Motor neuron (in vitro differentiated cells): Measurements from ENCODE around the gene CBLN3. TPM values are rescaled to one million over a fixed set of nuclear protein-coding genes. Genes with fewer than 3 reads are reported as not detected.

Source experiments
- ATAC-seq, 8 experiments: fragments of 200-7000 bp; cut with Tn5 transposase; replicated peaks in 6 of 8; 2 replicates each; pipeline ENCODE4 v1.8.0; 2021; ENCODE audit warnings: mild to moderate bottlenecking in 8 of 8, moderate library complexity in 8 of 8
- H3K27ac ChIP-seq, 2 donors: fragments of 250-450 bp; sonication (Bioruptor Pico); 2 replicates each; pipeline ENCODE4 v1.9.0; 2021; ENCODE audit warnings: antibody characterized with exemption in 2 of 2, mild to moderate bottlenecking in 2 of 2, moderate library complexity in 1 of 2
- H3K4me1 ChIP-seq, 2 donors: fragments of 250-450 bp; sonication (Bioruptor Pico); replicated peaks in 1 of 2; 2 replicates each; pipeline ENCODE4 v1.6.1; 2021; ENCODE audit warnings: antibody characterized with exemption in 2 of 2, mild to moderate bottlenecking in 2 of 2, moderate library complexity in 1 of 2
- H3K4me3 ChIP-seq, 5 donors: fragments of 250-450 bp; sonication (Bioruptor Pico); 2 replicates each; pipeline ENCODE4 v1.9.0; 2021; ENCODE audit warnings: antibody characterized with exemption in 5 of 5, mild to moderate bottlenecking in 5 of 5, moderate library complexity in 4 of 5
- WGBS, 10 experiments: fragments of 450-650 bp; shearing (Covaris generic); methylation state at CpG; one replicate each; pipeline ENCODE4 v1.0.0; 2022; 5-methylcytosine and 5-hydroxymethylcytosine counted together
- in situ Hi-C, 9 experiments: fragments of 400-800 bp; cut with MboI; loops; one replicate each; pipeline ENCODE4 v1.15.0; 2021; ENCODE audit warnings: low sequenced_read_pairs in 9 of 9, low pct_unique_long_range_greater_than_20kb in 2 of 9; ENCODE audit not compliant: unreplicated experiment in 9 of 9
- total RNA-seq, 8 experiments: library from RNA; unstranded; fragments of 300-600 nt; gene quantifications; 2 replicates each; pipeline versions ENCODE4 v1.2.3 to v1.2.4, GENCODE V29; 2022

The CBLN3 gene
- total RNA-seq, 8 experiments from 2014 or later: 0.16 to 7.9 (median 1.1) TPM

GRCh38 chr14:24378327-24378726, 51.1 kb downstream of the CBLN3 start:
- no peaks in the 10 kb centered on the region for H3K4me1 ChIP-seq
- in situ Hi-C loops: no loop called here
- H3K4me3 ChIP-seq: no peak overlapping the region
- ATAC-seq: no peak
- H3K27ac ChIP-seq: no peak overlapping the region
- WGBS, 10 experiments: 29 to 80% (median 80%) methylated on average over 1 of the region's 3 CpGs; no CpG with 5 or more reads in 7 of the 10 experiments

DNA sequence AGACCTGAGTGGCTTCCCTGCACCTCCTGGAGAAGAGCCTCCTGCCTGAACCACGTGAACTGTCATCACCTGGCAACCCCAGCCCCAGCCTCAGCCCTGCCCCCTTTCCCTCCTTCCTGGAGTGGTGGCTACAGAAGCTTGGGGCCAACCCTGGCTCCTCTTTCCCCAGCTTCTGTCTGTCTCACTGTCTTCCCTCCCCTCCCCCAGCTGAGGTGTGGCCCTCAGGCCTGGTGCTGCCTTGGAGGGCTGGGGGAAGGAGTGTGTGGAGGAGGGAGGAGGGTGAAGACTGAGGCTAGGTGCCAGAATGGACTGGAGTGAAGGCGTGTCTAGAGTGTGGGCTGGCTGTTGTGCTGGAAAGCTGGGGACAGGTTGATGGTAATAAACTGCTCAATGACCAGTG, 51.8 kb downstream of the CBLN3 start:
- WGBS, 10 experiments: no CpG with 5 or more reads among the region's 2 CpGs
- Histone ChIP-seq H3K4me1 (no peaks in the 10 kb centered on the region), H3K27ac (no peak overlapping the region), H3K4me3 (no peak overlapping the region)
- in situ Hi-C loops: no loop called here
- ATAC-seq: peak in 7 of 8 experiments; percentile 13 to 80 (median 42)

GRCh38 chr14:24377126-24377525, 52.3 kb downstream of the CBLN3 start:
- H3K4me3 ChIP-seq: no peak overlapping the region

More at GRCh38 chr14:24377126-24377525, 52.3 kb downstream of the CBLN3 start:
- in situ Hi-C loops: no loop called here
- peak in 2 of 8 experiments; percentile 4 for ATAC-seq
- 0 to 80% (median 40%) methylated on average over 1 of the region's 7 CpGs; no CpG with 5 or more reads in 5 of the 10 experiments for WGBS, 10 experiments
- Histone ChIP-seq H3K27ac (no peak overlapping the region), H3K4me1 (no peaks in the 10 kb centered on the region)

Other genes starting within 250 kb of the CBLN3 start
- 10 to 100 TPM; 17.4 to 90.0 (median 39.8) TPM for gene IPO4, start 240.9 kb downstream of the CBLN3 start, total RNA-seq
- gene TM9SF1, start 234.2 kb downstream of the CBLN3 start, total RNA-seq: 10 to 100 TPM; 17.6 to 53.1 (median 30.8) TPM
- gene TSSK4, start 224.0 kb downstream of the CBLN3 start, total RNA-seq: 10 to 100 TPM in 1 of 8 experiments, 1 to 10 TPM in 7; 1.8 to 10.1 (median 3.4) TPM
- 10 to 100 TPM; 48.4 to 76.0 (median 55.8) TPM for gene CHMP4A, start 216.2 kb downstream of the CBLN3 start, total RNA-seq
- gene MDP1, start 213.6 kb downstream of the CBLN3 start, total RNA-seq: 10 to 100 TPM; 12.1 to 38.8 (median 27.0) TPM
- 100 to 1,000 TPM; 180 to 362 (median 267) TPM for gene NEDD8, start 197.3 kb downstream of the CBLN3 start, total RNA-seq
- 10 to 100 TPM; 46.7 to 87.8 (median 69.0) TPM for gene GMPR2, start 196.7 kb downstream of the CBLN3 start, total RNA-seq
- 10 to 100 TPM; 33.4 to 54.3 (median 44.4) TPM for gene TINF2, start 187.0 kb downstream of the CBLN3 start, total RNA-seq
- gene TGM1, start 166.5 kb downstream of the CBLN3 start, total RNA-seq: 1 to 10 TPM in 7 of 8 experiments, under 1 TPM in 1; 0.92 to 4.7 (median 2.1) TPM
- 10 to 100 TPM; 13.3 to 28.0 (median 19.6) TPM for gene RABGGTA, start 158.1 kb downstream of the CBLN3 start, total RNA-seq
- 10 to 100 TPM; 11.4 to 26.5 (median 16.4) TPM for gene DHRS1, start 129.9 kb downstream of the CBLN3 start, total RNA-seq
- 10 to 100 TPM; 13.5 to 32.8 (median 16.6) TPM for gene NOP9, start 129.8 kb downstream of the CBLN3 start, total RNA-seq
- gene CIDEB, start 121.7 kb downstream of the CBLN3 start, total RNA-seq: 1 to 10 TPM in 1 of 8 experiments, under 1 TPM in 2, not detected in 5; 0.32 to 1.6 (median 0.40) TPM
- 10 to 100 TPM in 1 of 8 experiments, 1 to 10 TPM in 7; 1.3 to 14.6 (median 2.3) TPM for gene LTB4R2, start 119.5 kb downstream of the CBLN3 start, total RNA-seq
- 10 to 100 TPM in 1 of 8 experiments, 1 to 10 TPM in 6, under 1 TPM in 1; 0.92 to 13.6 (median 2.1) TPM for gene LTB4R, start 118.2 kb downstream of the CBLN3 start, total RNA-seq
- 1 to 10 TPM in 4 of 8 experiments, under 1 TPM in 4; 0.43 to 3.7 (median 1.2) TPM for gene ADCY4, start 94.6 kb downstream of the CBLN3 start, total RNA-seq
- gene RIPK3, start 89.7 kb downstream of the CBLN3 start, total RNA-seq: 1 to 10 TPM in 3 of 8 experiments, under 1 TPM in 2, not detected in 3; 0.29 to 7.9 (median 1.3) TPM
- 100 to 1,000 TPM in 3 of 8 experiments, 10 to 100 TPM in 2, 1 to 10 TPM in 3; 5.1 to 345 (median 13.4) TPM for gene NFATC4, start 61.5 kb downstream of the CBLN3 start, total RNA-seq
- gene NYNRIN, start 30.7 kb downstream of the CBLN3 start, total RNA-seq: 10 to 100 TPM in 3 of 8 experiments, 1 to 10 TPM in 5; 2.1 to 78.7 (median 6.3) TPM
- gene KHNYN, start 286 bp upstream of the CBLN3 start, total RNA-seq: 10 to 100 TPM in 7 of 8 experiments, 1 to 10 TPM in 1; 8.5 to 59.9 (median 17.4) TPM
- 10 to 100 TPM; 34.6 to 72.5 (median 55.1) TPM for gene SDR39U1, start 13.1 kb upstream of the CBLN3 start, total RNA-seq
- gene CMA1, start 78.6 kb upstream of the CBLN3 start, total RNA-seq: 1 to 10 TPM in 3 of 8 experiments, under 1 TPM in 2, not detected in 3; 0.21 to 8.3 (median 3.0) TPM
- gene CTSG, start 146.6 kb upstream of the CBLN3 start, total RNA-seq: 1 to 10 TPM in 2 of 8 experiments, under 1 TPM in 3, not detected in 3; 0.25 to 1.4 (median 0.85) TPM
- under 1 TPM in 1 of 8 experiments, not detected in 7; 0.84 TPM for gene GZMH, start 180.0 kb upstream of the CBLN3 start, total RNA-seq
- 10 to 100 TPM in 1 of 8 experiments, 1 to 10 TPM in 3, under 1 TPM in 1, not detected in 3; 0.38 to 65.4 (median 2.9) TPM for gene GZMB, start 204.5 kb upstream of the CBLN3 start, total RNA-seq